Coronary artery (tissue), 2 donors: ENCODE data around the gene AIFM2.
A peak's percentile ranks its signal among the peaks of the same experiment; 100 is the strongest.

Experiments used
- DNase-seq: peaks from one replicate; pipeline ENCODE4 v3.0.0-alpha.2; 2017; ENCODE audit warnings: low spot score
- H3K27ac ChIP-seq, 2 donors: fragments of 200-600 bp; sonication (generic); one replicate each; pipeline ENCODE4 v1.5.1; 2016 to 2019
- H3K4me3 ChIP-seq: fragments of 200-600 bp; sonication (generic); 2 replicates; pipeline ENCODE4 v1.5.1; 2016; ENCODE audit warnings: mild to moderate bottlenecking, moderate library complexity
- TF ChIP-seq, protein P1 (sequence below): fragments of 200-600 bp; sonication (generic); IDR thresholded peaks from one replicate; pipeline ENCODE4 v1.5.1; 2019; ENCODE audit warnings: antibody characterized with exemption

The AIFM2 gene

DNA sequence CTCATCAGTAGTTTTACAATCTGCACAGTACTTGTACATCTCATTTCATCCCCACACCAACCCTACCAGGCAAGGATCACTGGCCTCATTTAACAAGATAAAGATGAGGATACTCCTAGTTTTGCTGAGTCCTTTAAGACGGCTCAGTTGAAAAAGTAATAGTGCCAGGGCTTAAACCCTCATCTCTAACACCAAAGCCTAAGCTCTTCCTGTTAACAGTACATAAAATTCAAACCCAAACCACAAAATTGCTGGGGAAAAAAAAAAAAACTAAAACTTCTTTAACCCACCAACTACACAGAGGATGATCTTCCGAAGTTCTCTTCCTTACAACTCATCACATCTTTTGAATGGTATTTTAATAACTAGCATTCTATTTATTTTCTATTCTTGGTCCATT is 36.4 kb upstream of the AIFM2 start:
- peak overlapping the region; percentile 98 for H3K4me3 ChIP-seq
- TF ChIP-seq, protein P1, sequence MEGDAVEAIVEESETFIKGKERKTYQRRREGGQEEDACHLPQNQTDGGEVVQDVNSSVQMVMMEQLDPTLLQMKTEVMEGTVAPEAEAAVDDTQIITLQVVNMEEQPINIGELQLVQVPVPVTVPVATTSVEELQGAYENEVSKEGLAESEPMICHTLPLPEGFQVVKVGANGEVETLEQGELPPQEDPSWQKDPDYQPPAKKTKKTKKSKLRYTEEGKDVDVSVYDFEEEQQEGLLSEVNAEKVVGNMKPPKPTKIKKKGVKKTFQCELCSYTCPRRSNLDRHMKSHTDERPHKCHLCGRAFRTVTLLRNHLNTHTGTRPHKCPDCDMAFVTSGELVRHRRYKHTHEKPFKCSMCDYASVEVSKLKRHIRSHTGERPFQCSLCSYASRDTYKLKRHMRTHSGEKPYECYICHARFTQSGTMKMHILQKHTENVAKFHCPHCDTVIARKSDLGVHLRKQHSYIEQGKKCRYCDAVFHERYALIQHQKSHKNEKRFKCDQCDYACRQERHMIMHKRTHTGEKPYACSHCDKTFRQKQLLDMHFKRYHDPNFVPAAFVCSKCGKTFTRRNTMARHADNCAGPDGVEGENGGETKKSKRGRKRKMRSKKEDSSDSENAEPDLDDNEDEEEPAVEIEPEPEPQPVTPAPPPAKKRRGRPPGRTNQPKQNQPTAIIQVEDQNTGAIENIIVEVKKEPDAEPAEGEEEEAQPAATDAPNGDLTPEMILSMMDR: no peak
- peak overlapping the region in 1 of 2 donors; percentile 93 for H3K27ac ChIP-seq
- no peak for DNase-seq

DNA sequence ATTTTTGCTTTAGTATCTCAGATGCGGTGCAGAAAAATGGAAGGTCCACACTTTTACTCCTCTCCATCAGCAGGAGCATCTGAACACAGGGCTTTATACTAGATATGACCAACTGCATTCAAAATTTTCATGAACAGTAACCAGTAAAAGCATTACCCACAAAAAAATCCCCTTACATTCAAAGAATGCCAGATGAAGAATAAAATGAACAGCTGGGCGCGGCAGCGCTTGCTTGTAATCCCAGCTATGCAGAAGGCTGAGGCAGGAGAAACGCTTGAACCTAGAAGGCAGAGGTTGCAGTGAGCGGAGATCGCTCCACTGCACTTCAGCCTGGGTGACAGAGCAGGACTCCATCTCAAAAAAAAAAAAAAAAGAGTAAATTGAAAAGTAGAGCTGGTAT is 34.6 kb upstream of the AIFM2 start:
- TF ChIP-seq, protein P1: no peak
- Histone ChIP-seq H3K4me3 (no peak overlapping the region), H3K27ac (no peak overlapping the region)
- no peak for DNase-seq

DNA sequence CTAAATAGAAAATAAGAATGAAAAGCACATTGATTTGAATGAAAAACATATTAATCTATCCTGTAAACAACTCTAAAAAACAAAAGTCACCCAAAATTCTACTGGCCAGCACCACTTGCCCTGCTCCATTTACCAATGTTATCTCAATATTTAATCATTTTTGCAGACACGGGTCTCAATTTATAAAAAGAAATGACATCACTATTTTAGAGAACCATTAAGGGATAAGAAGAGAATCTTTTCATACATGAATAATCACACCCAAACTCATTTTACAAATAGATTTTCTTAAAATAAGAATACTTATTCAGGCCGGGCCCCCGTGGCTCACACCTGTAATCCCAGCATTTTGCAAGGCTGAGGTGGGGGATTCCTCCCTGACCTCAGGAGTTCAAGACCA is 33.8 kb upstream of the AIFM2 start:
- TF ChIP-seq, protein P1: no peak
- H3K27ac ChIP-seq: no peak overlapping the region
- no peak overlapping the region for H3K4me3 ChIP-seq
- DNase-seq: no peak

DNA sequence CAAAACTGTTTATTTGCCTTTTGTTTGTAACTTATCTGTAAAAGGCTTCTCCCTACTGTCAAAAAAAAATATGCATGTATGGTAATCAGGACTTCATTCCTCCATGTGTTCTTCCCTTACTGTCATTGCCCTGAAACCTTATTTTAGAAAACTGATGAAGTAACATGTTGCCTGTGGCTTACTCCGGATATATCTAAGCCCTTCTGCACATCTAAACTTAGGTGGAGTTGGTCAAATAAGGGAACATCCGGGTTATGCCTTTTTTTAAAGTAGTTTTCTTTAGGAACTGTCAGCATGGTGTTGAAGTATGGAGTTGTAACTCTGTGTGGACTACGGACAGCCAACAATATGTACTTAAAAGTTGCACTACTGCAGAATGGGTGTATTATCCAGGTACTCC is 31.5 kb upstream of the AIFM2 start:
- TF ChIP-seq, protein P1: no peak
- Histone ChIP-seq H3K27ac (no peak overlapping the region), H3K4me3 (no peak overlapping the region)
- no peak for DNase-seq

DNA sequence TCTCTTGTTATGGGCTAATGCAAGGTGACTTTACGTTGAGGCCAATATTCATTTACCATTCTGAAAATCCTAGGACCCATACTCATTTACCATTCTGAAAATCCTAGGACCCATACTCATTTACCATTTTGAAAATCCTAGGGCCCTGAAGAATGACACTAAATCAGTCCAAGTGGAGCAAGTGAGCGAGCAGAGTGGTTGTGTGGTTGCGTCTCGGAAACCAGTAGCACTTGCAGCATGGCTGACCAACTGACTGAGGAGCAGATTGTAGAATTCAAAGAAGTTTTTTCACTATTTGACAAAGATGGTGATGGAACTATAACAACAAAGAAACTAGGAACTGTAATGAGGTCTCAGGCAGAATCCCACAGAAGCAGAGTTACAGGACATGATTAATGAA is 30.8 kb upstream of the AIFM2 start:
- DNase-seq: no peak
- Histone ChIP-seq H3K4me3 (no peak overlapping the region), H3K27ac (no peak overlapping the region)
- TF ChIP-seq, protein P1: no peak

DNA sequence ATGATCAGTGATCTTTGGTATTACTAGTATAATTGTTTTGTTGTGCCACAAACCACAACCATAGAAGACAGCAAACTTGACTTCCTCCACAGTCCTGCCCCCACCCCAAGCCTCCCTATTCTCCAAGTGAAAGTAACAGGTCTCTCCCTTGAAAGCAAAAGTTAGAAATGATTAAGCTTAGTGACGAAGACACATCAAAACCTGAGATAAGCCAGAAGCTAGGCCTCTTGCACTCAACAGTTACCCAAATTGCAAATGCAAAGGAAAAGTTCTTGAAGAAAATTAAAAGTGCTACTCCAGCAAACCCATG is 30.2 kb upstream of the AIFM2 start:
- DNase-seq: no peak
- Histone ChIP-seq H3K4me3 (no peak overlapping the region), H3K27ac (no peak overlapping the region)
- TF ChIP-seq, protein P1: no peak

DNA sequence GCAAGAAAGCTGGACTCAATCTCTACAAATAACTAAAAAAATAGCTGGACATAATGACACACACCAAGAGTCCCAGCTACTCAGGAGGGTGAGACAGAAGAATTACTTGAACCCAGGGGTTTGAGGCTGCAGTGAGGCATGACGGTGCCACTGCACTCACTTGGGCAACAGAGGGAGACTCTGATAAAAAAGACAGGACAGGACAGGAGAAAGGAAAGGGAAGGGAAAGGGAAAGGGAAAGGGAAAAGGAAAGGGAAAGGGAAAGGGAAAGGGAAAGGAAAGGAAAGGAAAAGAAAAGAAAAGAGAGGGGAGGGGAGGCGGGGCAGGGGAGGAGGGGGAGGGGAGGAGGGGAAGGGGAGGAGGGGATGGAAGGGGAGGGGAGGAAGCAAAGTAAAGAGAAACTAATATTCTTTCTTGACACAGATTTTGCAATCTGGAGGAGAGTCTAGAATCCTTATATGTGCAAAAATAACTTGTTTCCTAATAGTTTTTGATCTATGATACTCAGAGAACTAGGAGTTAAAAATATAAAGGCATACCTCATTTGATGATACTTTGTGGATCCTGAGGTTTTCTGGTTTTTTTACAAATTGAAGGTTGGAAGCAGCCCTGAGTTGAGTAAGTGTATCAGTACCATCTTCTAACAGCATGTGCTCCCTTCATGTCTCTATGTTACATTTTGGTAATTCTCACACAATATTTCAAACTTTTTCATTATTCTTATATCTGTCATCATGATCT is 29.7 kb upstream of the AIFM2 start:
- no peak overlapping the region for H3K27ac ChIP-seq
- TF ChIP-seq, protein P1: no peak
- no peak for DNase-seq
- H3K4me3 ChIP-seq: no peak overlapping the region
